Astrocyte of the spinal cord (primary cell): Measurements from ENCODE around the gene SFXN5.
A peak's percentile ranks its signal among the peaks of the same experiment; 100 is the strongest.

Experiments used
- DNase-seq: peaks from one replicate; pipeline ENCODE4 v3.0.0; 2011; ENCODE audit warnings: low read depth, low spot score
- H3K4me3 ChIP-seq: 2 replicates; pipeline ENCODE4 v1.5.1; 2011; ENCODE audit warnings: low read depth, mild to moderate bottlenecking, low read length, moderate library complexity
- CTCF ChIP-seq: IDR thresholded peaks from 2 replicates; pipeline ENCODE4 v1.5.1; 2012; ENCODE audit warnings: low read depth, mild to moderate bottlenecking, low read length, inconsistent platforms
- in situ Hi-C: cut with HindIII; loops from 2 replicates; pipeline ENCODE4 v1.10.0; 2017; ENCODE audit warnings: low sequenced_read_pairs

Gene SFXN5

GRCh38 chr2:73088703-73089102 is 17.2 kb upstream of the SFXN5 start:
- in situ Hi-C loops, result no loop called here
- H3K4me3 ChIP-seq, result no peak overlapping the region
- TF ChIP-seq CTCF, result no peak
- DNase-seq, result no peak

- no peak for TF ChIP-seq CTCF
- in situ Hi-C loops, result no loop called here
- H3K4me3 ChIP-seq, result no peak overlapping the region
- no peak for DNase-seq
These were observed 16.7 kb upstream of the SFXN5 start for GRCh38 chr2:73088211-73088610.

GRCh38 chr2:73087311-73087710 is 15.8 kb upstream of the SFXN5 start:
- TF ChIP-seq CTCF, result no peak
- in situ Hi-C loops, result no loop called here
- DNase-seq, result no peak
- no peak overlapping the region for H3K4me3 ChIP-seq

GRCh38 chr2:73085691-73086090 is 14.2 kb upstream of the SFXN5 start:
- DNase-seq, result peak; percentile 72
- in situ Hi-C loops, result no loop called here
- H3K4me3 ChIP-seq, result no peak overlapping the region
- TF ChIP-seq CTCF, result peak; percentile 98

- no peak for DNase-seq
- H3K4me3 ChIP-seq, result no peak overlapping the region
- in situ Hi-C loops, result no loop called here
- no peak for TF ChIP-seq CTCF
These were observed 13.5 kb upstream of the SFXN5 start for GRCh38 chr2:73084971-73085370.

GRCh38 chr2:73083886-73084800 is 12.6 kb upstream of the SFXN5 start:
- in situ Hi-C loops, result no loop called here
- H3K4me3 ChIP-seq, result no peak overlapping the region
- no peak for TF ChIP-seq CTCF
- DNase-seq, result no peak
